GM12878 (cell line): Measurements from ENCODE around the gene RAD51B. TPM values are rescaled to one million over a fixed set of nuclear protein-coding genes. Genes with fewer than 3 reads are reported as not detected.

Source experiments
- ATAC-seq: fragments of 200-7000 bp; cut with Tn5 transposase; 3 replicates; pipeline ENCODE4 v1.9.1; 2020; ENCODE audit warnings: mild to moderate bottlenecking, moderate library complexity
- BruUV-seq: library from RNA; stranded (reverse); fragments of 400-500 nt; replicated peaks from 2 replicates; lab custom pipeline; 2021; lab: Mats Ljungman, UMichigan
- CTCF ChIA-PET: fragments of 300-600 bp; sonication (Branson Sonifier 250); formaldehyde crosslinking; extraction: SDS; loops from one replicate; lab custom pipeline; 2021; ENCODE audit warnings: inconsistent platforms; lab: Yijun Ruan, JAX
- POLR2A ChIA-PET: fragments of 350-600 bp; formaldehyde crosslinking; extraction: SDS; loops from one replicate; lab custom pipeline; 2021; ENCODE audit warnings: inconsistent platforms; lab: Charles Lee
- RAD21 ChIA-PET: fragments of 300-600 bp; sonication (Branson Sonifier 250); formaldehyde crosslinking; loops from one replicate; lab custom pipeline; 2023; ENCODE audit warnings: antibody characterized with exemption; ENCODE audit not compliant: unreplicated experiment; lab: Charles Lee
- SMC1A ChIA-PET: fragments of 300-600 bp; sonication (Branson Sonifier 250); formaldehyde crosslinking; loops from one replicate; lab custom pipeline; 2023; ENCODE audit not compliant: unreplicated experiment, uncharacterized antibody; lab: Charles Lee
- DNase-seq: peaks from one replicate; pipeline ENCODE4 v3.0.0-alpha.2; 2011; ENCODE audit warnings: low read depth, low spot score
- FAIRE-seq: peaks from 3 replicates; lab custom pipeline; 2011; peaks lifted over from hg19 to GRCh38; lab: Jason Lieb, UNC
- H2AFZ ChIP-seq: 2 replicates; pipeline ENCODE4 v1.6.0; 2011; ENCODE audit warnings: low read depth, low read length, control low read depth; ENCODE audit not compliant: control insufficient read depth
- H3K27ac ChIP-seq: 2 replicates; pipeline ENCODE4 v1.5.1; 2011; ENCODE audit warnings: control low read depth; ENCODE audit not compliant: control insufficient read depth, insufficient read depth
- H3K27me3 ChIP-seq, 2 experiments: replicated peaks in 1 of 2; 2 replicates each; pipeline versions ENCODE4 v1.6.0 to v1.6.1; 2011; ENCODE audit warnings: low read length in 1 of 2; ENCODE audit not compliant: control insufficient read depth in 2 of 2, insufficient read depth in 2 of 2
- H3K36me3 ChIP-seq, 2 experiments: 2 replicates each; pipeline ENCODE4 v1.5.1; 2011; ENCODE audit warnings: low read length in 1 of 2; ENCODE audit not compliant: control insufficient read depth in 2 of 2, insufficient read depth in 2 of 2
- H3K4me1 ChIP-seq: 2 replicates; pipeline ENCODE4 v1.6.1; 2011; ENCODE audit warnings: mild to moderate bottlenecking, low read length, moderate library complexity, mixed read lengths; ENCODE audit not compliant: control insufficient read depth, insufficient read depth
- H3K4me2 ChIP-seq: 2 replicates; pipeline ENCODE4 v1.6.0; 2011; ENCODE audit warnings: control low read depth; ENCODE audit not compliant: control insufficient read depth, insufficient read depth
- H3K4me3 ChIP-seq: fragments of 200-600 bp; sonication (generic); 2 replicates; pipeline ENCODE4 v1.5.1; 2016
- H3K79me2 ChIP-seq: 2 replicates; pipeline ENCODE4 v1.6.0; 2011; ENCODE audit warnings: low read length; ENCODE audit not compliant: control insufficient read depth, insufficient read depth
- H3K9ac ChIP-seq: 2 replicates; pipeline ENCODE4 v1.8.0; 2011; ENCODE audit warnings: low read length, control low read depth, mixed read lengths; ENCODE audit not compliant: control insufficient read depth, insufficient read depth
- H3K9me3 ChIP-seq: replicated peaks from 3 replicates; pipeline ENCODE4 v1.5.1; 2011; ENCODE audit warnings: mild to moderate bottlenecking, low read length; ENCODE audit not compliant: control insufficient read depth, insufficient read depth
- H4K20me1 ChIP-seq: 2 replicates; pipeline ENCODE4 v1.6.0; 2011; ENCODE audit not compliant: control insufficient read depth, insufficient read depth
- CHD4 ChIP-seq: fragments of 200-600 bp; sonication (generic); IDR thresholded peaks from 2 replicates; pipeline ENCODE4 v1.6.1; 2016; ENCODE audit warnings: mild to moderate bottlenecking
- DPF2 ChIP-seq: fragments of 450-650 bp; IDR thresholded peaks from 2 replicates; pipeline ENCODE4 v1.6.1; 2017; ENCODE audit warnings: mild to moderate bottlenecking
- JUNB ChIP-seq: IDR thresholded peaks from 2 replicates; pipeline ENCODE4 v1.6.1; 2016; ENCODE audit warnings: antibody characterized with exemption, mild to moderate bottlenecking
- NFIC ChIP-seq: IDR thresholded peaks from 2 replicates; pipeline ENCODE4 v1.6.1; 2012; ENCODE audit warnings: low read depth, mild to moderate bottlenecking, inconsistent platforms, low read length, moderate library complexity
- POLR2AphosphoS2 ChIP-seq: IDR thresholded peaks from 2 replicates; pipeline ENCODE4 v1.6.1; 2011; ENCODE audit warnings: low read depth, mild to moderate bottlenecking, low read length, improper control_type of control experiment, moderate library complexity
- RAD21 ChIP-seq: IDR thresholded peaks from 2 replicates; pipeline ENCODE4 v1.6.1; 2011; ENCODE audit warnings: mild to moderate bottlenecking, low read depth, low read length, moderate library complexity; ENCODE audit not compliant: insufficient read depth
- RELA ChIP-seq: fragments of 450-650 bp; IDR thresholded peaks from 2 replicates; pipeline ENCODE4 v1.8.0; 2014; ENCODE audit warnings: borderline replicate concordance; ENCODE audit not compliant: partially characterized antibody
- ZNF207 ChIP-seq: fragments of 450-650 bp; IDR thresholded peaks from 2 replicates; pipeline ENCODE4 v1.6.1; 2014; ENCODE audit warnings: antibody characterized with exemption, mild to moderate bottlenecking, borderline replicate concordance
- ZNF274 ChIP-seq: IDR thresholded peaks from one replicate; pipeline ENCODE4 v1.8.0; 2011; ENCODE audit not compliant: insufficient read length, insufficient read depth
- WGBS: methylation state at CpG from one replicate; pipeline ENCODE4 v1.1.6; 2016; ENCODE audit warnings: low lambda C conversion rate; ENCODE audit not compliant: insufficient replicate concordance, insufficient coverage; ENCODE audit errors: missing lambda C conversion rate; 5-methylcytosine and 5-hydroxymethylcytosine counted together
- in situ Hi-C: fragments of 300-500 bp; cut with MboI; formaldehyde crosslinking; loops from 9 replicates; pipeline ENCODE4 v1.14.3; 2018; ENCODE audit warnings: mixed read lengths
- intact Hi-C: fragments of 100-400 bp; cut with micrococcal nuclease; formaldehyde crosslinking; loops from one replicate; pipeline ENCODE4 v1.14.2; 2022; ENCODE audit not compliant: unreplicated experiment
- polyA plus RNA-seq, 11 experiments: library from polyadenylated mRNA; depleted of rRNA in 4 of 11; unstranded in 6 of 11; stranded (reverse) in 5 of 11; fragments of >200 nt; fragmentation: Nextera tagmentation in 4 of 11; fragmentation: Illumina TruSeq in 1 of 11; extraction: Ambion mirVana in 4 of 11; extraction: Trizol in 1 of 11; gene quantifications; 1 replicate in 1 of 11; 2 replicates in 10 of 11; pipeline versions ENCODE4 v1.2.1 to v1.2.3, GENCODE V29; 2011 to 2016; ENCODE audit warnings: inconsistent platforms in 2 of 11, missing spikeins in 2 of 11, low read depth in 1 of 11
- total RNA-seq, 4 experiments: library from RNA; depleted of rRNA in 3 of 4; stranded (reverse); fragments of >200 nt in 3 of 4; fragmentation: Illumina TruSeq in 1 of 4; extraction: Trizol in 1 of 4; gene quantifications; 2 replicates each; pipeline versions ENCODE4 v1.2.1 to v1.2.3, GENCODE V29; 2013 to 2021
- TF ChIP-seq, protein P1 (sequence below): fragments of 450-650 bp; IDR thresholded peaks from 2 replicates; pipeline ENCODE4 v1.6.1; 2017; ENCODE audit warnings: low read depth, mild to moderate bottlenecking, moderate library complexity
- TF ChIP-seq, protein P2 (sequence below): fragments of 450-650 bp; IDR thresholded peaks from 2 replicates; pipeline ENCODE4 v1.6.1; 2018; ENCODE audit warnings: mild to moderate bottlenecking, low read depth, moderate library complexity; ENCODE audit not compliant: partially characterized antibody

RAD51B gene
- total and polyA plus RNA-seq, 10 of the 15 experiments (the other 5 are each of a cell fraction or from before 2014, with no cell fraction given), result 9.8 to 26.8 (median 21.3) TPM

DNA sequence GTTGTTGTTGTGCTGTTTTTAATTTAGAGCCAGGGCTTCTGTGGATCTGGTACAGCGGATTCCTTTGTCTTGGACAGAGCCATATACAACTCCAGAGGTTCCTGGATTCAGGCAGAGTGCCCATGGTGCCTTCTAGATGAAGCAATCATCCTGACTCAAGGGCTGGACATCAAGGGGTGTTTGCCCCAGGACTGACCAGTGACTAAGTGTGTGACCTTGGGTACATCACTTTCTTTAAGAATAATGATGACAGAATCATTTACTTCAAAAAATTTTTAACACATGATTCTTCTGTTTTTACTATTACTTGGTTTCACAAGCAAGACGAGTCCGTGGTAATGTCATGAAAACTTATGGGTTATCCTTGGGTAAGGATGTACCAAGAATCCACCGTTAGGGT is 576.0 kb downstream of the RAD51B start:
- H4K20me1 ChIP-seq, result no peaks in the 10 kb centered on the region
- no peaks in the 10 kb centered on the region for H3K27me3 ChIP-seq
- ChIA-PET SMC1A (no interaction called here), RAD21 (interaction anchor here (1.0 kb wide), 1 partner anchor 14 kb away, joined by 3 read pairs; no protein-coding TSS in a partner anchor), POLR2A (interaction anchor here (0.6 kb wide), 1 partner anchor 38 kb away, joined by 4 read pairs; no protein-coding TSS in a partner anchor), CTCF (no interaction called here)
- H3K4me1 ChIP-seq, result peaks cover 37% of the 10 kb centered on the region
- FAIRE-seq, result no peak
- in situ Hi-C loops (no loop called here), intact Hi-C loops (no loop called here)
- no peaks in the 10 kb centered on the region for H3K36me3 ChIP-seq
- H3K4me3 ChIP-seq, result no peak overlapping the region
- DNase-seq, result no peak
- no TSS peak for BruUV-seq
- H3K79me2 ChIP-seq, result no peaks in the 10 kb centered on the region; the same call in 1 of the 2 replicates
- H3K9me3 ChIP-seq, result no peaks in the 10 kb centered on the region
- 26% methylated on average over 4 of the region's 4 CpGs for WGBS
- H2AFZ ChIP-seq, result no peak overlapping the region
- no peak overlapping the region for H3K4me2 ChIP-seq
- peak; percentile 11; the same call in 1 of the 3 replicates for ATAC-seq
- no peak overlapping the region for H3K9ac ChIP-seq
- TF ChIP-seq JUNB (peak; percentile 41; the same call in 1 of the 2 replicates), ZNF207 (no peak), NFIC (peak; percentile 58; the same call in 1 of the 2 replicates), ZNF274 (no peak), CHD4 (no peak), POLR2AphosphoS2 (no peak), RELA (no peak), DPF2 (no peak), RAD21 (no peak)
- TF ChIP-seq, protein P1, sequence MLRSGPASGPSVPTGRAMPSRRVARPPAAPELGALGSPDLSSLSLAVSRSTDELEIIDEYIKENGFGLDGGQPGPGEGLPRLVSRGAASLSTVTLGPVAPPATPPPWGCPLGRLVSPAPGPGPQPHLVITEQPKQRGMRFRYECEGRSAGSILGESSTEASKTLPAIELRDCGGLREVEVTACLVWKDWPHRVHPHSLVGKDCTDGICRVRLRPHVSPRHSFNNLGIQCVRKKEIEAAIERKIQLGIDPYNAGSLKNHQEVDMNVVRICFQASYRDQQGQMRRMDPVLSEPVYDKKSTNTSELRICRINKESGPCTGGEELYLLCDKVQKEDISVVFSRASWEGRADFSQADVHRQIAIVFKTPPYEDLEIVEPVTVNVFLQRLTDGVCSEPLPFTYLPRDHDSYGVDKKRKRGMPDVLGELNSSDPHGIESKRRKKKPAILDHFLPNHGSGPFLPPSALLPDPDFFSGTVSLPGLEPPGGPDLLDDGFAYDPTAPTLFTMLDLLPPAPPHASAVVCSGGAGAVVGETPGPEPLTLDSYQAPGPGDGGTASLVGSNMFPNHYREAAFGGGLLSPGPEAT, result no peak
- TF ChIP-seq, protein P2, sequence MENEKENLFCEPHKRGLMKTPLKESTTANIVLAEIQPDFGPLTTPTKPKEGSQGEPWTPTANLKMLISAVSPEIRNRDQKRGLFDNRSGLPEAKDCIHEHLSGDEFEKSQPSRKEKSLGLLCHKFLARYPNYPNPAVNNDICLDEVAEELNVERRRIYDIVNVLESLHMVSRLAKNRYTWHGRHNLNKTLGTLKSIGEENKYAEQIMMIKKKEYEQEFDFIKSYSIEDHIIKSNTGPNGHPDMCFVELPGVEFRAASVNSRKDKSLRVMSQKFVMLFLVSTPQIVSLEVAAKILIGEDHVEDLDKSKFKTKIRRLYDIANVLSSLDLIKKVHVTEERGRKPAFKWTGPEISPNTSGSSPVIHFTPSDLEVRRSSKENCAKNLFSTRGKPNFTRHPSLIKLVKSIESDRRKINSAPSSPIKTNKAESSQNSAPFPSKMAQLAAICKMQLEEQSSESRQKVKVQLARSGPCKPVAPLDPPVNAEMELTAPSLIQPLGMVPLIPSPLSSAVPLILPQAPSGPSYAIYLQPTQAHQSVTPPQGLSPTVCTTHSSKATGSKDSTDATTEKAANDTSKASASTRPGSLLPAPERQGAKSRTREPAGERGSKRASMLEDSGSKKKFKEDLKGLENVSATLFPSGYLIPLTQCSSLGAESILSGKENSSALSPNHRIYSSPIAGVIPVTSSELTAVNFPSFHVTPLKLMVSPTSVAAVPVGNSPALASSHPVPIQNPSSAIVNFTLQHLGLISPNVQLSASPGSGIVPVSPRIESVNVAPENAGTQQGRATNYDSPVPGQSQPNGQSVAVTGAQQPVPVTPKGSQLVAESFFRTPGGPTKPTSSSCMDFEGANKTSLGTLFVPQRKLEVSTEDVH, result no peak
- H3K27ac ChIP-seq, result no peak overlapping the region
